Umbilical cord (tissue), 1 donor: ENCODE measurements around the gene CD83. TPM values are rescaled to one million over a fixed set of nuclear protein-coding genes. Genes with fewer than 3 reads are reported as not detected.

Source experiments
- total RNA-seq: library from RNA; depleted of rRNA; stranded (reverse); fragments of >200 nt; gene quantifications from one replicate; pipeline ENCODE4 v1.2.3, GENCODE V29; 2014; ENCODE audit warnings: low replicate concordance; ENCODE audit not compliant: insufficient read depth

CD83 gene
- total RNA-seq, 1 donor from 2014 or later = 5.5 TPM

Other genes starting within 250 kb of the CD83 start
- gene RNF182, start 192.8 kb upstream of the CD83 start, total RNA-seq = 3.6 TPM